MCF 10A (cell line): ENCODE data around the gene HYKK. TPM values are rescaled to one million over a fixed set of nuclear protein-coding genes. Genes with fewer than 3 reads are reported as not detected.

Source experiments
- Bru-seq: library from RNA; stranded (reverse); fragments of 400-500 nt; gene quantifications from one replicate; lab custom pipeline; 2021; lab: Mats Ljungman, UMichigan
- BruChase-seq, 2 experiments: library from RNA; stranded (reverse); fragments of 400-500 nt; gene quantifications; one replicate each; lab custom pipeline; 2021; lab: Mats Ljungman, UMichigan
- BruUV-seq: library from RNA; stranded (reverse); fragments of 400-500 nt; replicated peaks from 2 replicates; lab custom pipeline; 2021; lab: Mats Ljungman, UMichigan
- CTCF ChIA-PET: fragments of 300-600 bp; sonication (Branson Sonifier 250); formaldehyde crosslinking; extraction: SDS; loops from one replicate; lab custom pipeline; 2021; ENCODE audit warnings: antibody characterized with exemption, inconsistent platforms; lab: Yijun Ruan, JAX
- POLR2A ChIA-PET: fragments of 300-600, 350-650 bp; sonication (Branson Sonifier 250); formaldehyde crosslinking; extraction: SDS; loops from one replicate; lab custom pipeline; 2020; ENCODE audit warnings: antibody characterized with exemption, inconsistent platforms; lab: Yijun Ruan, JAX
- DNase-seq: peaks from one replicate; pipeline ENCODE4 v3.0.0-alpha.2; 2018; ENCODE audit not compliant: unreplicated experiment
- H3K27ac Mint-ChIP-seq: one replicate; pipeline ENCODE4 v1.8.0; 2022; ENCODE audit warnings: mild to moderate bottlenecking, low read depth, mixed read lengths; ENCODE audit not compliant: unreplicated experiment
- H3K27me3 Mint-ChIP-seq: one replicate; pipeline ENCODE4 v1.8.0; 2022; ENCODE audit warnings: mixed read lengths; ENCODE audit not compliant: insufficient read depth, unreplicated experiment
- H3K36me3 Mint-ChIP-seq: one replicate; pipeline ENCODE4 v1.8.0; 2022; ENCODE audit warnings: mild to moderate bottlenecking, moderate library complexity, mixed read lengths; ENCODE audit not compliant: insufficient read depth, unreplicated experiment
- H3K4me1 Mint-ChIP-seq: one replicate; pipeline ENCODE4 v1.8.0; 2022; ENCODE audit warnings: mixed read lengths; ENCODE audit not compliant: insufficient read depth, unreplicated experiment
- H3K4me3 Mint-ChIP-seq: one replicate; pipeline ENCODE4 v1.8.0; 2022; ENCODE audit warnings: mild to moderate bottlenecking, moderate library complexity, mixed read lengths; ENCODE audit not compliant: unreplicated experiment
- H3K9me3 Mint-ChIP-seq: one replicate; pipeline ENCODE4 v1.8.0; 2022; ENCODE audit warnings: mixed read lengths; ENCODE audit not compliant: unreplicated experiment
- CTCF ChIP-seq: fragments of 200-600 bp; IDR thresholded peaks from one replicate; pipeline ENCODE4 v1.8.0; 2022; ENCODE audit warnings: antibody characterized with exemption, mild to moderate bottlenecking; ENCODE audit not compliant: unreplicated experiment
- intact Hi-C: fragments of 100-400 bp; cut with micrococcal nuclease; formaldehyde crosslinking; loops from 2 replicates; pipeline ENCODE4 v1.14.1; 2022
- long read RNA-seq: library from polyadenylated mRNA; stranded (forward); transcript quantifications from one replicate; pipeline ENCODE4 v2.0.0, GENCODE V29; 2022
- total RNA-seq: library from RNA; stranded (reverse); gene quantifications from 2 replicates; pipeline ENCODE4 v1.2.3, GENCODE V29; 2022

The HYKK gene
- 1.2 and 1.3 TPM in 2 replicates for total RNA-seq
- percentile 30 among the genes with signal in this experiment for Bru-seq, nascent RNA
- percentile 31 among the genes with signal in this experiment for BruChase-seq, experiment 1, labeled RNA remaining after a 6-hour chase
- BruChase-seq, experiment 2, labeled RNA remaining after a 2-hour chase = percentile 35 among the genes with signal in this experiment
- long read RNA-seq, partial matches to known transcripts = 1 of 2 reads
- long read RNA-seq, other reads (novel, unspliced or antisense) = 1 of 2 reads

GRCh38 chr15:78506971-78507830, at the start of gene HYKK:
Gene HYKK, plus strand, starts transcription at chr15:78507577. Its CDS starts 5,512 bp downstream, at chr15:78513089.
- no TSS peak for BruUV-seq
- ChIA-PET CTCF (interaction anchor here (0.6 kb wide), 1 partner anchor 244 kb away, joined by 3 read pairs; no protein-coding TSS in a partner anchor), POLR2A (interaction anchor here (0.5 to 4.7 kb wide), 9 partner anchors 9 to 203 kb away, joined by 3 to 39 read pairs (median 4); partner anchors contain the start of genes CHRNA5, IREB2 and PSMA4)
- peaks cover 7% of the 10 kb centered on the region for H3K4me1 Mint-ChIP-seq
- H3K9me3 Mint-ChIP-seq = no peaks in the 10 kb centered on the region
- peaks cover 7% of the 10 kb centered on the region for H3K36me3 Mint-ChIP-seq
- H3K4me3 Mint-ChIP-seq = peak within 1 kb of the TSS; percentile 85
- peak within 1 kb of the TSS; percentile 76 for H3K27ac Mint-ChIP-seq
- DNase-seq = peak; percentile 99
- intact Hi-C loops = loop anchor here (2.0 kb wide), 1 partner anchor 58 kb away; the partner anchor contains the start of gene CHRNA5
- H3K27me3 Mint-ChIP-seq = no peaks in the 10 kb centered on the region
- TF ChIP-seq CTCF = no peak

GRCh38 chr15:78460737-78461136, 46.6 kb upstream of the HYKK start:
- no peak for TF ChIP-seq CTCF
- DNase-seq = no peak
- peaks cover 50% of the 10 kb centered on the region for H3K36me3 Mint-ChIP-seq
- POLR2A ChIA-PET = interaction anchor here (0.6 to 1.6 kb wide), 6 partner anchors 12 to 161 kb away, joined by 3 to 10 read pairs (median 3); partner anchors contain the start of genes IREB2 and SKIC8
- CTCF ChIA-PET = interaction anchor here (0.6 to 1.6 kb wide), 3 partner anchors 10 to 336 kb away, joined by 3 to 5 read pairs (median 3); no protein-coding TSS in a partner anchor
- H3K4me3 Mint-ChIP-seq = no peak overlapping the region
- no peak overlapping the region for H3K27ac Mint-ChIP-seq
- no peaks in the 10 kb centered on the region for H3K9me3 Mint-ChIP-seq
- BruUV-seq = no TSS peak
- intact Hi-C loops = no loop called here
- H3K27me3 Mint-ChIP-seq = no peaks in the 10 kb centered on the region
- peaks cover 23% of the 10 kb centered on the region for H3K4me1 Mint-ChIP-seq

GRCh38 chr15:78461171-78461888, 46.0 kb upstream of the HYKK start:
- Mint-ChIP-seq H3K4me1 (peaks cover 23% of the 10 kb centered on the region), H3K27ac (no peak overlapping the region), H3K9me3 (no peaks in the 10 kb centered on the region), H3K36me3 (peaks cover 56% of the 10 kb centered on the region), H3K27me3 (no peaks in the 10 kb centered on the region), H3K4me3 (no peak overlapping the region)
- no peak for DNase-seq
- intact Hi-C loops = no loop called here
- no peak for TF ChIP-seq CTCF
- BruUV-seq = no TSS peak
- ChIA-PET CTCF (interaction anchor here (0.6 to 1.6 kb wide), 3 partner anchors 11 to 335 kb away, joined by 3 to 5 read pairs (median 3); no protein-coding TSS in a partner anchor), POLR2A (interaction anchor here (0.5 to 1.6 kb wide), 6 partner anchors 12 to 312 kb away, joined by 3 to 10 read pairs (median 3); partner anchors contain the start of genes IDH3A, IREB2 and SKIC8)
